Measurements from ENCODE around the gene MYRIP. TPM values are rescaled to one million over a fixed set of nuclear protein-coding genes. Genes with fewer than 3 reads are reported as not detected.

The MYRIP gene
- total and polyA plus RNA-seq, 2 experiments from 2014 or later, result 0.36 to 0.60 TPM

- TF ChIP-seq CTCF (IDR thresholded peaks at IDR 0.05; ENCODE audit: low read depth, low read length), result no peak
- no peaks in the 10 kb centered on the region for H3K36me3 ChIP-seq
- DNase-seq (ENCODE audit: low read depth in 1 of 2, low spot score in 1 of 2), result no peak
- no peak overlapping the region for H3K4me3 ChIP-seq
- no peaks in the 10 kb centered on the region for H3K4me1 ChIP-seq (ENCODE audit: low read depth)
- no peaks in the 10 kb centered on the region for H3K9me3 ChIP-seq (ENCODE audit: low read depth)
- no peak overlapping the region for H3K27ac ChIP-seq
- H3K27me3 ChIP-seq, result no peaks in the 10 kb centered on the region
Observed at GRCh38 chr3:40120067-40120692, 310.8 kb downstream of the MYRIP start.

DNA sequence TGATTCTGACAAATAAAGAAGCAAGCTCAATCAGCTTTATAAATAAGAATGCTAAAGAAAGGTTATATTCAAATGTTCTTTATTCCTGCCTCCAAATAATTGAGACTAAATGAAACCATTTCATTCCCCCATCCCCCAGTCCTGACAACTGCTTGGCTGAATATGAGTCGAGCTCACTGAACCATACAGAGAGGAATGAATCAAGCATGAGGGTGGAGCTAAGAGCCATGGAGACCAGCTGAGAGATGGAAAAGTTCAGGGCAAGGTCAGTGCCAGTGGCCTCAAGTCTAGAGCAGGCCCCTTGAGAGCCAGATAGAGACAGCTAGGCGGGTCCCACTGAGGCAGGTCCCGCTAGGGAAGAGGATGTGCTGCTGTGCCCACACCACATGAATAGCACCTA is 311.4 kb downstream of the MYRIP start:
- DNase-seq (ENCODE audit: low read depth in 1 of 2, low spot score in 1 of 2), result peak; percentile 45 to 56
- no peaks in the 10 kb centered on the region for H3K36me3 ChIP-seq
- H3K27me3 ChIP-seq, result no peaks in the 10 kb centered on the region
- no peak for TF ChIP-seq CTCF (IDR thresholded peaks at IDR 0.05; ENCODE audit: low read depth, low read length)
- H3K9me3 ChIP-seq (ENCODE audit: low read depth), result no peaks in the 10 kb centered on the region
- H3K27ac ChIP-seq, result no peak overlapping the region
- no peak overlapping the region for H3K4me3 ChIP-seq
- H3K4me1 ChIP-seq (ENCODE audit: low read depth), result no peaks in the 10 kb centered on the region

DNA sequence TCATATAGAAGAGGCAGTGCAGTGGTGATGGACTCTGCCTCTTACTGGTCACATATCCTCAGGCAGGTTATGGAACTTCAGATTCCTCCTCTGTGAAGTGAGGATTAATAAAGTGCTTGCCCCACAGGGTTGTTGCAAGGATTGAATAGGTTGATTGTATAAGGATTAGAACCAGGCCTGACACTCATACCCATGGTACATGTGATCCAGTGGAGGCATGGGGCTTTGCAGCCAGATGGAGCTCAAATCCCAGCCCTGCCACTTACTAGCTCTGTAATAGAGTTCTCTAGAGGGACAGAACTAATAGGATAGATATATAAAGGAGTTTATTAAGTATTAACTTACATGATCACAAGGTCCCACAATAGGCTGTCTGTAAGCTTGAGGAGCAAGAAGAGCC is 315.5 kb downstream of the MYRIP start:
- no peak for TF ChIP-seq CTCF (IDR thresholded peaks at IDR 0.05; ENCODE audit: low read depth, low read length)
- H3K36me3 ChIP-seq, result no peaks in the 10 kb centered on the region
- no peaks in the 10 kb centered on the region for H3K4me1 ChIP-seq (ENCODE audit: low read depth)
- no peak for DNase-seq (ENCODE audit: low read depth in 1 of 2, low spot score in 1 of 2)
- no peaks in the 10 kb centered on the region for H3K27me3 ChIP-seq
- no peaks in the 10 kb centered on the region for H3K9me3 ChIP-seq (ENCODE audit: low read depth)
- H3K27ac ChIP-seq, result no peak overlapping the region
- H3K4me3 ChIP-seq, result no peak overlapping the region

GRCh38 chr3:40128166-40128565 is 318.8 kb downstream of the MYRIP start:
- H3K27me3 ChIP-seq, result no peaks in the 10 kb centered on the region
- H3K27ac ChIP-seq, result no peak overlapping the region
- H3K4me3 ChIP-seq, result no peak overlapping the region
- DNase-seq (ENCODE audit: low read depth in 1 of 2, low spot score in 1 of 2), result no peak
- H3K36me3 ChIP-seq, result no peaks in the 10 kb centered on the region
- no peak for TF ChIP-seq CTCF (IDR thresholded peaks at IDR 0.05; ENCODE audit: low read depth, low read length)
- no peaks in the 10 kb centered on the region for H3K9me3 ChIP-seq (ENCODE audit: low read depth)
- H3K4me1 ChIP-seq (ENCODE audit: low read depth), result no peaks in the 10 kb centered on the region

- Histone ChIP-seq H3K4me3 (no peak overlapping the region), H3K27me3 (no peaks in the 10 kb centered on the region), H3K9me3 (ENCODE audit: low read depth) (no peaks in the 10 kb centered on the region), H3K36me3 (no peaks in the 10 kb centered on the region), H3K4me1 (ENCODE audit: low read depth) (no peaks in the 10 kb centered on the region), H3K27ac (no peak overlapping the region)
- TF ChIP-seq CTCF (IDR thresholded peaks at IDR 0.05; ENCODE audit: low read depth, low read length), result no peak
- DNase-seq (ENCODE audit: low read depth in 1 of 2, low spot score in 1 of 2), result no peak
Observed at GRCh38 chr3:40129510-40129909, 320.1 kb downstream of the MYRIP start.
